Fibroblast of skin of back (primary cell): ENCODE results near the gene LLGL2.

Experiments
- DNase-seq: peaks from one replicate; pipeline ENCODE4 v3.0.0-alpha.2; 2013

LLGL2 gene

GRCh38 chr17:75492555-75493168 lies 32.8 kb upstream of the LLGL2 start:
- no peak for DNase-seq

- no peak for DNase-seq
Observed at GRCh38 chr17:75493476-75494129, 31.9 kb upstream of the LLGL2 start.

GRCh38 chr17:75494326-75494877 lies 31.1 kb upstream of the LLGL2 start:
- no peak for DNase-seq

- DNase-seq: no peak
Observed at GRCh38 chr17:75496005-75496404, 29.5 kb upstream of the LLGL2 start.

- DNase-seq: no peak
Observed at GRCh38 chr17:75498039-75498725, 27.3 kb upstream of the LLGL2 start.

- no peak for DNase-seq
Observed at GRCh38 chr17:75498726-75499213, 26.7 kb upstream of the LLGL2 start.

GRCh38 chr17:75499313-75500022 lies 26.0 kb upstream of the LLGL2 start:
- no peak for DNase-seq

GRCh38 chr17:75500419-75501216 lies 24.9 kb upstream of the LLGL2 start:
- no peak for DNase-seq

GRCh38 chr17:75501378-75502071 lies 24.0 kb upstream of the LLGL2 start:
- no peak for DNase-seq

GRCh38 chr17:75502072-75502720 lies 23.3 kb upstream of the LLGL2 start:
- no peak for DNase-seq

- DNase-seq: no peak
Observed at GRCh38 chr17:75502721-75503329, 22.7 kb upstream of the LLGL2 start.

GRCh38 chr17:75503337-75503950 lies 22.1 kb upstream of the LLGL2 start:
- no peak for DNase-seq

GRCh38 chr17:75503976-75504346 lies 21.5 kb upstream of the LLGL2 start:
- no peak for DNase-seq

- no peak for DNase-seq
Observed at GRCh38 chr17:75504347-75505151, 20.9 kb upstream of the LLGL2 start.

GRCh38 chr17:75505152-75505409 lies 20.4 kb upstream of the LLGL2 start:
- no peak for DNase-seq

GRCh38 chr17:75505640-75506039 lies 19.9 kb upstream of the LLGL2 start:
- DNase-seq: no peak

GRCh38 chr17:75506134-75506533 lies 19.4 kb upstream of the LLGL2 start:
- no peak for DNase-seq

GRCh38 chr17:75506888-75507287 lies 18.6 kb upstream of the LLGL2 start:
- DNase-seq: no peak
